NCI-H187 (cell line): ENCODE results near the gene UGT1A10.

Experiments
- DNase-seq, 2 experiments: peaks; one replicate each; lab custom pipeline; 2025; lab: John Stamatoyannopoulos, UW

The UGT1A10 gene

DNA sequence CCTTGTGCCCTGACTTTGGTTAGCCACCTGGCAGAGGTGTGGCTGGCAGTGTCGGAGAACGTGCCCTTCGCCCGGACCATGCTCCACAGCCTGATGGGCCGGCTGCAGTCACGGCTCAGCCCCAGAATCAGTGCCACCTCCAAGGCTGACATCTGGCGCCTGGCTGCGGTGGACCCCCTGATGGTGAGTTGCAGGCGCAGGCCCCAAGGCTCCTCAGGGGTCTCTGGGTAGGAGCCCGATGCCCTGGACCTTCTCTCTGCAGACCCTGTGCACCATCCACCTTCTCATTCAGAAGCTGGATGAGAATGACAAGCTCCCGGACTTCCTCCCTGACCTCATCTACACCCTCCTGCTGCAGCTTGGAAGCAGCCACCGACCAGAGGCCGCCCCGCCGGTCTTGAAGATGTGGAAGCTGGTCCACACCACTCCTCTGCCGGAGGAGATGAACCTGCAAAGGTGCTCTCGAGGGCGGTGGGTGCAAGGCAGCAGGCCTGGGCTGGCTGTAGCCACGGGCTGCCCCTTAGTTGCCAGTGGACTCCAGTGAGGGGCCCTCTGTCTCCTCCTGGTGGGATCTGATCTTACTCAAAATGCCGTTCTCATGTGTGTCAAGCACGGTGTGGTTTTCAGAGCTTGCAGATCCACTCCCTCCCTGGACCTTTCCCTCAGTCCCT, 186.0 kb downstream of the UGT1A10 start:
- DNase-seq: no peak
